ENCODE data around the gene GALR3. TPM values are rescaled to one million over a fixed set of nuclear protein-coding genes. Genes with fewer than 3 reads are reported as not detected.

GALR3 gene
- total and polyA plus RNA-seq, 2 of the 8 experiments (the other 6 are each of a cell fraction or from before 2014, with no cell fraction given), result 0.84 to 1.1 TPM

GRCh38 chr22:37790234-37790633 is 32.9 kb upstream of the GALR3 start:
- Histone ChIP-seq H3K23me2 (ENCODE audit: low read depth, low read length) (no peaks in the 10 kb centered on the region), H3K4me3 (ENCODE audit: extremely low read depth in 1 of 4, insufficient read depth in 2 of 4, low read depth in 3 of 4, low read length in 4 of 4) (no peak overlapping the region), H3K9me3 (ENCODE audit: insufficient read depth in 2 of 2, low read depth in 1 of 2, low read length in 1 of 2) (no peaks in the 10 kb centered on the region; a peak in 1 of 4 replicates), H2BK20ac (ENCODE audit: low read length) (no peak overlapping the region), H2BK5ac (ENCODE audit: low read depth, low read length) (no peak overlapping the region), H3K4me2 (ENCODE audit: insufficient read depth in 1 of 2, low read depth in 2 of 2, low read length in 2 of 2) (no peak overlapping the region), H3K56ac (replicated peaks; ENCODE audit: insufficient read length, low read depth, low read length) (no peak overlapping the region), H3K4ac (replicated peaks; ENCODE audit: insufficient read length, low read depth, low read length) (no peak overlapping the region), H4K20me1 (replicated peaks in 1 of 2; ENCODE audit: control insufficient read depth in 1 of 2, insufficient read depth in 2 of 2, low read length in 2 of 2) (no peaks in the 10 kb centered on the region), H3K27ac (ENCODE audit: low read depth, low read length) (no peak overlapping the region), H3K14ac (ENCODE audit: insufficient read length) (no peak overlapping the region), H3K4me1 (replicated peaks in 1 of 4; ENCODE audit: control insufficient read depth in 3 of 4, insufficient read depth in 4 of 4, low read length in 3 of 4) (no peaks in the 10 kb centered on the region), H2AK5ac (ENCODE audit: low read depth, low read length) (no peak overlapping the region), H3K27me3 (replicated peaks in 1 of 4; ENCODE audit: control insufficient read depth in 3 of 4, extremely low read depth in 1 of 4, insufficient read depth in 3 of 4, low read length in 3 of 4) (peaks cover 0 to 5% (median under 1%) of the 10 kb centered on the region in 4 experiments; a peak in 2 of 7 replicates), H4K91ac (replicated peaks; ENCODE audit: insufficient read length, low read length) (no peak overlapping the region), H3K36me3 (ENCODE audit: control insufficient read depth in 2 of 4, insufficient read depth in 4 of 4, low read length in 3 of 4) (no peaks in the 10 kb centered on the region), H2AFZ (ENCODE audit: low read length) (no peak overlapping the region), H4K8ac (ENCODE audit: extremely low read depth, insufficient read depth, low read length) (no peak overlapping the region), H3K79me1 (ENCODE audit: low read depth, low read length) (no peaks in the 10 kb centered on the region), H2BK120ac (replicated peaks; ENCODE audit: low read depth, low read length) (no peak overlapping the region), H3K9ac (replicated peaks in 1 of 4; ENCODE audit: extremely low read depth in 1 of 4, low read depth in 3 of 4, low read length in 3 of 4) (no peak overlapping the region), H4K5ac (ENCODE audit: insufficient read length, low read depth, low read length) (no peak overlapping the region), H3K79me2 (ENCODE audit: control insufficient read depth in 1 of 2, insufficient read depth in 2 of 2, low read length in 2 of 2) (no peaks in the 10 kb centered on the region), H3K18ac (ENCODE audit: extremely low read depth, low read length) (no peak overlapping the region), H2BK15ac (ENCODE audit: low read length) (no peak overlapping the region), H2BK12ac (ENCODE audit: low read depth, low read length) (no peak overlapping the region), H3K23ac (ENCODE audit: insufficient read length) (no peak overlapping the region)
- ChIA-PET POLR2A (ENCODE audit: partially characterized antibody) (no interaction called here), CTCF (ENCODE audit: partially characterized antibody) (no interaction called here)
- no peak for DNase-seq (ENCODE audit: low read depth in 1 of 2, low spot score in 2 of 2)
- TF ChIP-seq EGR1 (IDR thresholded peaks at IDR 0.05; ENCODE audit: borderline replicate concordance, low read depth, low read length), result no peak
- no peak for TF ChIP-seq NRF1 (IDR thresholded peaks at IDR 0.05; ENCODE audit: low read depth, low read length)
- no peak for TF ChIP-seq BACH1 (IDR thresholded peaks at IDR 0.05; ENCODE audit: low read length)
- TF ChIP-seq, protein P1, sequence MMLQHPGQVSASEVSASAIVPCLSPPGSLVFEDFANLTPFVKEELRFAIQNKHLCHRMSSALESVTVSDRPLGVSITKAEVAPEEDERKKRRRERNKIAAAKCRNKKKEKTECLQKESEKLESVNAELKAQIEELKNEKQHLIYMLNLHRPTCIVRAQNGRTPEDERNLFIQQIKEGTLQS (IDR thresholded peaks at IDR 0.05; ENCODE audit: insufficient read depth, low read depth, low read length), result no peak
- no peak for TF ChIP-seq CBX5 (IDR thresholded peaks at IDR 0.05; ENCODE audit: low read depth, low read length)
- no peak for TF ChIP-seq CTCF (IDR thresholded peaks at IDR 0.05; ENCODE audit: control extremely low read depth in 1 of 3, insufficient read depth in 1 of 3, low read depth in 1 of 3, low read length in 3 of 3)
- no peak for TF ChIP-seq SP2 (IDR thresholded peaks at IDR 0.05; ENCODE audit: low read length)
- no peak for TF ChIP-seq MAFK (IDR thresholded peaks at IDR 0.05; ENCODE audit: low read depth, low read length)
- TF ChIP-seq BCL11A (IDR thresholded peaks at IDR 0.05; ENCODE audit: low read depth in 2 of 2, low read length in 2 of 2), result no peak
- TF ChIP-seq TAF1 (IDR thresholded peaks at IDR 0.05; ENCODE audit: low read depth, low read length), result no peak
- no peak for TF ChIP-seq CEBPB (IDR thresholded peaks at IDR 0.05; ENCODE audit: low read depth, low read length)
- 88% methylated on average over 2 of the region's 2 CpGs; no CpG with 5 or more reads in 1 of the 2 experiments for WGBS, 2 experiments (ENCODE audit: extremely low coverage in 1 of 2, insufficient coverage in 1 of 2, insufficient read length in 1 of 2, insufficient replicate concordance in 2 of 2, low coverage in 1 of 2, low lambda C conversion rate in 2 of 2, missing lambda C conversion rate in 1 of 2)
- FAIRE-seq, result no peak

Data from H1 (cell line).